GM21423 (cell line): Measurements from ENCODE around the gene DARS1.

Experiments
- ATAC-seq: cut with Tn5 transposase; IDR thresholded peaks from one replicate; pipeline ENCODE4 v1.9.1; 2021; ENCODE audit warnings: mild to moderate bottlenecking, moderate library complexity; ENCODE audit not compliant: unreplicated experiment

Gene DARS1

GRCh38 chr2:135948141-135948540 lies 37.3 kb downstream of the DARS1 start:
- no peak for ATAC-seq

- no peak for ATAC-seq
These were observed 37.9 kb downstream of the DARS1 start for GRCh38 chr2:135947483-135947882.

GRCh38 chr2:135945526-135945925 lies 39.9 kb downstream of the DARS1 start:
- ATAC-seq, result no peak

- no peak for ATAC-seq
These were observed 40.8 kb downstream of the DARS1 start for GRCh38 chr2:135944625-135945024.

GRCh38 chr2:135942936-135943688 lies 42.3 kb downstream of the DARS1 start:
- ATAC-seq, result no peak

GRCh38 chr2:135936524-135936923 lies 48.9 kb downstream of the DARS1 start:
- no peak for ATAC-seq

GRCh38 chr2:135935914-135936313 lies 49.5 kb downstream of the DARS1 start:
- ATAC-seq, result no peak

- ATAC-seq, result peak; percentile 91
These were observed 53.5 kb downstream of the DARS1 start for GRCh38 chr2:135931776-135932443.

- no peak for ATAC-seq
These were observed 58.8 kb downstream of the DARS1 start for GRCh38 chr2:135926605-135927004.

GRCh38 chr2:135925571-135925970 lies 59.9 kb downstream of the DARS1 start:
- no peak for ATAC-seq

GRCh38 chr2:135916207-135916606 lies 69.2 kb downstream of the DARS1 start:
- ATAC-seq, result no peak

GRCh38 chr2:135914485-135914884 lies 70.9 kb downstream of the DARS1 start:
- ATAC-seq, result no peak

- no peak for ATAC-seq
These were observed 71.6 kb downstream of the DARS1 start for GRCh38 chr2:135913727-135914365.

GRCh38 chr2:135909976-135910375 lies 75.5 kb downstream of the DARS1 start:
- ATAC-seq, result no peak

- no peak for ATAC-seq
These were observed 79.7 kb downstream of the DARS1 start for GRCh38 chr2:135905679-135906078.

- ATAC-seq, result no peak
These were observed 81.0 kb downstream of the DARS1 start for GRCh38 chr2:135904341-135904989.

- ATAC-seq, result no peak
These were observed 81.8 kb downstream of the DARS1 start for GRCh38 chr2:135903650-135904049.

- ATAC-seq, result no peak
These were observed 85.9 kb downstream of the DARS1 start for GRCh38 chr2:135899567-135899966.

GRCh38 chr2:135898234-135898786 lies 87.1 kb downstream of the DARS1 start:
- ATAC-seq, result no peak

GRCh38 chr2:135894930-135895329 lies 90.5 kb downstream of the DARS1 start:
- no peak for ATAC-seq

GRCh38 chr2:135893374-135893794 lies 92.0 kb downstream of the DARS1 start:
- ATAC-seq, result no peak
